IPS-20b (cell line): ENCODE results near the gene BSX.

Experiments
- H3K27ac ChIP-seq: one replicate; pipeline ENCODE4 v1.5.1; 2013; ENCODE audit warnings: low read length
- H3K27me3 ChIP-seq: 2 replicates; pipeline ENCODE4 v1.6.1; 2013; ENCODE audit warnings: mild to moderate bottlenecking, low read length, inconsistent platforms; ENCODE audit not compliant: insufficient read depth
- H3K36me3 ChIP-seq: 2 replicates; pipeline ENCODE4 v1.6.1; 2013; ENCODE audit warnings: low read depth, mild to moderate bottlenecking, inconsistent platforms, low read length, moderate library complexity; ENCODE audit not compliant: insufficient read depth
- H3K4me1 ChIP-seq: 2 replicates; pipeline ENCODE4 v1.6.1; 2013; ENCODE audit warnings: mild to moderate bottlenecking, control low read depth, inconsistent platforms, low read length, moderate library complexity; ENCODE audit not compliant: insufficient read depth
- H3K4me3 ChIP-seq: 2 replicates; pipeline ENCODE4 v1.5.1; 2013; ENCODE audit warnings: mild to moderate bottlenecking, low read length, inconsistent platforms
- H3K9ac ChIP-seq: 2 replicates; pipeline ENCODE4 v1.6.1; 2013; ENCODE audit warnings: low read depth, mild to moderate bottlenecking, inconsistent platforms, low read length, moderate library complexity
- H3K9me3 ChIP-seq: 2 replicates; pipeline ENCODE4 v1.6.1; 2013; ENCODE audit warnings: mild to moderate bottlenecking, low read depth, low read length, inconsistent platforms; ENCODE audit not compliant: insufficient read depth

Gene BSX

GRCh38 chr11:122938557-122938956 lies 43.1 kb downstream of the BSX start:
- no peak overlapping the region for H3K27ac ChIP-seq
- no peaks in the 10 kb centered on the region for H3K9me3 ChIP-seq
- no peaks in the 10 kb centered on the region for H3K4me1 ChIP-seq
- no peaks in the 10 kb centered on the region for H3K36me3 ChIP-seq
- H3K4me3 ChIP-seq = no peak overlapping the region
- H3K9ac ChIP-seq = no peak overlapping the region
- no peaks in the 10 kb centered on the region; the same call in 1 of the 2 replicates for H3K27me3 ChIP-seq

- no peaks in the 10 kb centered on the region for H3K36me3 ChIP-seq
- no peak overlapping the region for H3K9ac ChIP-seq
- no peaks in the 10 kb centered on the region for H3K9me3 ChIP-seq
- no peaks in the 10 kb centered on the region for H3K4me1 ChIP-seq
- no peaks in the 10 kb centered on the region; the same call in 1 of the 2 replicates for H3K27me3 ChIP-seq
- no peak overlapping the region for H3K4me3 ChIP-seq
- H3K27ac ChIP-seq = no peak overlapping the region
Observed at GRCh38 chr11:122937983-122938382, 43.7 kb downstream of the BSX start.

GRCh38 chr11:122933416-122933815 lies 48.2 kb downstream of the BSX start:
- H3K36me3 ChIP-seq = no peaks in the 10 kb centered on the region
- H3K27me3 ChIP-seq = no peaks in the 10 kb centered on the region; the same call in 1 of the 2 replicates
- H3K9me3 ChIP-seq = no peaks in the 10 kb centered on the region
- no peaks in the 10 kb centered on the region for H3K4me1 ChIP-seq
- no peak overlapping the region for H3K9ac ChIP-seq
- no peak overlapping the region for H3K27ac ChIP-seq
- no peak overlapping the region for H3K4me3 ChIP-seq

DNA sequence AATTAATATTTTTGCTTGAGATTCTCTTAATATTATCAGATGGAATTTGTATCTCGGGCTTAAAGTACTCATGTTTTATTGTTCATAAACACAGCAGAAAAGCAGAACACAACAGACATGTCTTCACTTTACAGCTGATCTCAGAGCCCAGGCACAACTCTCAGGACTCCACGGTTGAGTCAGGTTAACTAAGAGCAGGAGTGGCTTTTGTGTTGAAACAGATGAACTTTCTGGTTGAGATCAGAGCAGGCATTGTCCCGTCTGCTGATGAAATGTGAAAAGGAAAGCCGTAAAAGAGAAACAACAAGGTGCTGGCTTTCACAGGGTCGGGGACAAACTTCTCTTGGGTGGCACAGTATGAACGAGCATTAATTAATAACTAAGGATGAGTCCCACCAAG lies 50.1 kb downstream of the BSX start:
- H3K36me3 ChIP-seq = no peaks in the 10 kb centered on the region
- H3K4me3 ChIP-seq = no peak overlapping the region
- no peaks in the 10 kb centered on the region for H3K9me3 ChIP-seq
- H3K9ac ChIP-seq = no peak overlapping the region
- H3K4me1 ChIP-seq = no peaks in the 10 kb centered on the region
- no peak overlapping the region for H3K27ac ChIP-seq
- H3K27me3 ChIP-seq = no peaks in the 10 kb centered on the region
